HepG2 (cell line): ENCODE results near the gene KRI1. TPM values are rescaled to one million over a fixed set of nuclear protein-coding genes. Genes with fewer than 3 reads are reported as not detected.

Experiments used
- AGO2 ChIP-seq: fragments of 200-400 bp; formaldehyde crosslinking; optimal IDR thresholded peaks from 2 replicates; pipeline ENCODE3; 2017; ENCODE audit warnings: mild to moderate bottlenecking, low read depth, low read length, moderate library complexity
- BRD4 ChIP-seq: sonication (generic); formaldehyde crosslinking; IDR thresholded peaks from 2 replicates; pipeline ENCODE4 v1.4.0; 2020; ENCODE audit warnings: missing genetic modification reagents
- CCDC6 ChIP-seq: sonication (generic); formaldehyde crosslinking; IDR thresholded peaks from 2 replicates; pipeline ENCODE4 v1.8.1; 2022; ENCODE audit warnings: mild to moderate bottlenecking, missing genetic modification reagents, moderate library complexity
- FOXC1 ChIP-seq: sonication (generic); formaldehyde crosslinking; IDR thresholded peaks from 2 replicates; pipeline ENCODE4 v1.8.0; 2022; ENCODE audit warnings: mild to moderate bottlenecking, missing genetic modification reagents, borderline replicate concordance
- KMT2A ChIP-seq: sonication (generic); formaldehyde crosslinking; IDR thresholded peaks from 2 replicates; pipeline ENCODE4 v1.4.0; 2020; ENCODE audit warnings: missing genetic modification reagents
- MAFG ChIP-seq: sonication (generic); formaldehyde crosslinking; IDR thresholded peaks from 2 replicates; pipeline ENCODE4 v1.5.1; 2020; ENCODE audit warnings: mild to moderate bottlenecking, missing genetic modification reagents
- NBN ChIP-seq: fragments of 450-650 bp; conservative IDR thresholded peaks from 2 replicates; pipeline ENCODE4 v1.6.1; 2017
- NR2F1 ChIP-seq, 2 experiments: fragments of 450-650 bp in 1 of 2; formaldehyde crosslinking in 1 of 2; IDR thresholded peaks; 2 replicates each; pipeline versions ENCODE4 v1.5.0 to v1.6.1; 2016 to 2020; ENCODE audit warnings: mild to moderate bottlenecking in 1 of 2, missing compliant biosample characterization in 1 of 2, missing genetic modification reagents in 1 of 2, moderate library complexity in 1 of 2
- PHB2 ChIP-seq: fragments of 450-650 bp; IDR thresholded peaks from 2 replicates; pipeline ENCODE4 v1.6.1; 2018; ENCODE audit not compliant: partially characterized antibody
- POLR2AphosphoS5 ChIP-seq: IDR thresholded peaks from 2 replicates; pipeline ENCODE4 v1.6.1; 2012; ENCODE audit warnings: low read depth, low read length
- RBFOX2 ChIP-seq: fragments of 200-400 bp; formaldehyde crosslinking; IDR thresholded peaks from 2 replicates; pipeline ENCODE4 v1.6.1; 2017; ENCODE audit warnings: low read depth, mild to moderate bottlenecking, low read length
- TBX3 ChIP-seq: fragments of 450-650 bp; IDR thresholded peaks from 2 replicates; pipeline ENCODE4 v1.6.1; 2017; ENCODE audit warnings: antibody characterized with exemption, mild to moderate bottlenecking, inconsistent platforms, borderline replicate concordance
- TCF7 ChIP-seq: sonication (generic); IDR thresholded peaks from 2 replicates; pipeline ENCODE4 v1.6.1; 2016; ENCODE audit warnings: antibody characterized with exemption, low read depth
- TP53 ChIP-seq: sonication (generic); formaldehyde crosslinking; conservative IDR thresholded peaks from 2 replicates; pipeline ENCODE4 v1.4.0; 2020; ENCODE audit warnings: missing genetic modification reagents
- ZC3H13 ChIP-seq: sonication (generic); formaldehyde crosslinking; IDR thresholded peaks from 2 replicates; pipeline ENCODE4 v1.8.1; 2023; ENCODE audit warnings: mild to moderate bottlenecking, missing genetic modification reagents, moderate library complexity
- ZNF547 ChIP-seq: sonication (generic); formaldehyde crosslinking; IDR thresholded peaks from 2 replicates; pipeline ENCODE4 v1.5.1; 2020; ENCODE audit warnings: mild to moderate bottlenecking, missing genetic modification reagents
- ZNF775 ChIP-seq: sonication (generic); formaldehyde crosslinking; IDR thresholded peaks from 2 replicates; pipeline ENCODE4 v1.4.0; 2020; ENCODE audit warnings: missing genetic modification reagents, mild to moderate bottlenecking, moderate library complexity, borderline replicate concordance
- polyA plus RNA-seq, 8 experiments: library from polyadenylated mRNA; depleted of rRNA in 3 of 8; stranded (reverse) in 7 of 8; unstranded in 1 of 8; fragments of >200 nt; fragmentation: Illumina TruSeq in 4 of 8; extraction: Trizol in 4 of 8; gene quantifications; 2 replicates each; pipeline versions ENCODE4 v1.2.1 to v1.2.3, GENCODE V29; 2011 to 2016; ENCODE audit warnings: low read depth in 4 of 8, missing spikeins in 1 of 8, mixed read lengths in 1 of 8; ENCODE audit not compliant: insufficient read depth in 1 of 8
- total RNA-seq, 5 experiments: library from RNA; depleted of rRNA; stranded (reverse); fragments of >200 nt; fragmentation: Illumina TruSeq; extraction: Trizol; gene quantifications; 2 replicates each; pipeline ENCODE4 v1.2.3, GENCODE V29; 2016; ENCODE audit warnings: low read depth in 1 of 5
- TF ChIP-seq, protein P1 (sequence below): IDR thresholded peaks from 2 replicates; pipeline ENCODE4 v1.6.1; 2012; ENCODE audit warnings: inconsistent platforms
- TF ChIP-seq, protein P2 (sequence below): sonication (generic); formaldehyde crosslinking; IDR thresholded peaks from 2 replicates; pipeline ENCODE4 v1.4.0; 2020; ENCODE audit warnings: missing genetic modification reagents
- TF ChIP-seq, protein P3 (sequence below): IDR thresholded peaks from 2 replicates; pipeline ENCODE4 v1.6.1; 2016; ENCODE audit warnings: missing biosample characterization, missing genetic modification reagents, low read depth
- TF ChIP-seq, protein P4 (sequence below): sonication (generic); formaldehyde crosslinking; IDR thresholded peaks from 2 replicates; pipeline ENCODE4 v1.9.0; 2022; ENCODE audit warnings: missing genetic modification reagents, mild to moderate bottlenecking, borderline replicate concordance
- TF ChIP-seq, protein P5 (sequence below): sonication (generic); formaldehyde crosslinking; IDR thresholded peaks from 2 replicates; pipeline ENCODE4 v1.4.0; 2020; ENCODE audit warnings: missing genetic modification reagents; ENCODE audit errors: not compliant biosample characterization
- TF ChIP-seq, protein P6 (sequence below): sonication (generic); formaldehyde crosslinking; IDR thresholded peaks from 2 replicates; pipeline ENCODE4 v1.8.0; 2023; ENCODE audit warnings: mild to moderate bottlenecking, missing genetic modification reagents

Gene KRI1
- total and polyA plus RNA-seq, 2 of the 13 experiments (the other 11 are each of a cell fraction or from before 2014, with no cell fraction given), result 9.1 to 11.7 TPM

DNA sequence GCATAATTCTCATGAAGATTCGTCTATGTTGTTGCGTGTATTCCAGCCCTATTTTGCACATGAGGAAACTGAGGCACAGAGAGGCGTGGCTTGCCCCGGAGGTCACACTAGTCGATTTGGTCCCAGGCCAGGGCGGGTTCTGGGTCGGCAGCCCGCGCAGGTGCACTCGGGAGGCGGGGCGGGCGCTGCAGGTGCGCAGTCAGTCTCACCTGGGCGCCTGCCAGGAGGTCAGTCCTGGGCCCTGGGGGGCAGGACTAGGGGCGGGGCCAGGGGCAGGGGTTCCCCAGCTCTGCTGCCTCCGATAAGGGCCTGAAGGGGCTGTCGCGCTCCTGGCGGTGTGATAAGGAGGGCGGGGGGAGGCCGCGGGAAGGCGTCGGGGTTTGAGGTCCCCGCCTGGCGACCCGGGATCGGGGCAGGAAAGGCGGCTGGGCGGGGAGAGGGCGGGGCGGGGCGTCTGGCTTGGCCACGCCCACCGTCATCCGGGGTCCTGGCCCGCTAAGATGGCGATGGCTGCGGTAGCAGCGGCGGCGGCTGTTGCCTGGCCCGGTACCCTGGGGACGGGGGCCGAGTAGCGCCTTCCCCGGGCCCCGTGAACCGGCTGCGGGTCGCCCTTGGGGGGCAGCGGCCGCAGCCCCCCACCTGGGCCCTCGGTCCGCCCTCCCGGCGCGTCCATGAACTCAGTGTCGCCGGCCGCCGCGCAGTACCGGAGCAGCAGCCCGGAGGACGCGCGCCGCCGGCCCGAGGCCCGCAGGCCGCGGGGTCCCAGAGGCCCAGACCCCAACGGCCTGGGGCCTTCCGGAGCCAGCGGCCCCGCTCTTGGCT, 22.2 kb downstream of the KRI1 start, which contains the start of gene ATG4D (continued):
- peak; percentile 60; the same call in 1 of the 2 replicates for TF ChIP-seq ZC3H13 (CRISPR knock-in tag)
- TF ChIP-seq, protein P1, sequence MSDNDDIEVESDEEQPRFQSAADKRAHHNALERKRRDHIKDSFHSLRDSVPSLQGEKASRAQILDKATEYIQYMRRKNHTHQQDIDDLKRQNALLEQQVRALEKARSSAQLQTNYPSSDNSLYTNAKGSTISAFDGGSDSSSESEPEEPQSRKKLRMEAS, result peak; percentile 7; the same call in 1 of the 2 replicates
- no peak for TF ChIP-seq MAFG
- TF ChIP-seq ZNF547, result no peak; the same call in 1 of the 2 replicates
- TF ChIP-seq, protein P2, sequence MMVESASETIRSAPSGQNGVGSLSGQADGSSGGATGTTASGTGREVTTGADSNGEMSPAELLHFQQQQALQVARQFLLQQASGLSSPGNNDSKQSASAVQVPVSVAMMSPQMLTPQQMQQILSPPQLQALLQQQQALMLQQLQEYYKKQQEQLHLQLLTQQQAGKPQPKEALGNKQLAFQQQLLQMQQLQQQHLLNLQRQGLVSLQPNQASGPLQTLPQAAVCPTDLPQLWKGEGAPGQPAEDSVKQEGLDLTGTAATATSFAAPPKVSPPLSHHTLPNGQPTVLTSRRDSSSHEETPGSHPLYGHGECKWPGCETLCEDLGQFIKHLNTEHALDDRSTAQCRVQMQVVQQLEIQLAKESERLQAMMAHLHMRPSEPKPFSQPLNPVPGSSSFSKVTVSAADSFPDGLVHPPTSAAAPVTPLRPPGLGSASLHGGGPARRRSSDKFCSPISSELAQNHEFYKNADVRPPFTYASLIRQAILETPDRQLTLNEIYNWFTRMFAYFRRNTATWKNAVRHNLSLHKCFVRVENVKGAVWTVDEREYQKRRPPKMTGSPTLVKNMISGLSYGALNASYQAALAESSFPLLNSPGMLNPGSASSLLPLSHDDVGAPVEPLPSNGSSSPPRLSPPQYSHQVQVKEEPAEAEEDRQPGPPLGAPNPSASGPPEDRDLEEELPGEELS (CRISPR knock-in tag), result no peak
- TF ChIP-seq, protein P3, sequence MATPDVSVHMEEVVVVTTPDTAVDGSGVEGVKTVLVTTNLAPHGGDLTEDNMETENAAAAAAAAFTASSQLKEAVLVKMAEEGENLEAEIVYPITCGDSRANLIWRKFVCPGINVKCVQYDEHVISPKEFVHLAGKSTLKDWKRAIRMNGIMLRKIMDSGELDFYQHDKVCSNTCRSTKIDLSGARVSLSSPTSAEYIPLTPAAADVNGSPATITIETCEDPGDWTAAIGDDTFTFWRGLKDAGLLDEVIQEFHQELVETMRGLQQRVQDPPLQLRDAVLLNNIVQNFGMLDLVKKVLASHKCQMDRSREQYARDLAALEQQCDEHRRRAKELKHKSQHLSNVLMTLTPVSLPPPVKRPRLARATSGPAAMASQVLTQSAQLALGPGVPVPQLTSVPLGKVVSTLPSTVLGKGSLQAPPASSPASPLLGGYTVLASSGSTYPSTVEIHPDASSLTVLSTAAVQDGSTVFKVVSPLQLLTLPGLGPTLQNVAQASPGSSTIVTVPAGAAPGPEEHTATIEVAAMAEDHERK (CRISPR knock-in tag), result no peak
- TF ChIP-seq RBFOX2, result peak; percentile 83
- no peak for TF ChIP-seq NBN
- no peak for TF ChIP-seq ZNF775
- TF ChIP-seq NR2F1 (CRISPR knock-in tag; IDR thresholded peaks at IDR 0.05), result no peak
- 0 out of 2 replicates have a peak, but pooled peaks have one; percentile 34 for TF ChIP-seq FOXC1 (CRISPR knock-in tag)
- no peak for TF ChIP-seq TBX3
- TF ChIP-seq, protein P4, sequence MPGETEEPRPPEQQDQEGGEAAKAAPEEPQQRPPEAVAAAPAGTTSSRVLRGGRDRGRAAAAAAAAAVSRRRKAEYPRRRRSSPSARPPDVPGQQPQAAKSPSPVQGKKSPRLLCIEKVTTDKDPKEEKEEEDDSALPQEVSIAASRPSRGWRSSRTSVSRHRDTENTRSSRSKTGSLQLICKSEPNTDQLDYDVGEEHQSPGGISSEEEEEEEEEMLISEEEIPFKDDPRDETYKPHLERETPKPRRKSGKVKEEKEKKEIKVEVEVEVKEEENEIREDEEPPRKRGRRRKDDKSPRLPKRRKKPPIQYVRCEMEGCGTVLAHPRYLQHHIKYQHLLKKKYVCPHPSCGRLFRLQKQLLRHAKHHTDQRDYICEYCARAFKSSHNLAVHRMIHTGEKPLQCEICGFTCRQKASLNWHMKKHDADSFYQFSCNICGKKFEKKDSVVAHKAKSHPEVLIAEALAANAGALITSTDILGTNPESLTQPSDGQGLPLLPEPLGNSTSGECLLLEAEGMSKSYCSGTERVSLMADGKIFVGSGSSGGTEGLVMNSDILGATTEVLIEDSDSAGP (CRISPR knock-in tag), result no peak
- TF ChIP-seq KMT2A (CRISPR knock-in tag), result no peak
- TF ChIP-seq AGO2, result peak; percentile 64
- TF ChIP-seq, protein P5, sequence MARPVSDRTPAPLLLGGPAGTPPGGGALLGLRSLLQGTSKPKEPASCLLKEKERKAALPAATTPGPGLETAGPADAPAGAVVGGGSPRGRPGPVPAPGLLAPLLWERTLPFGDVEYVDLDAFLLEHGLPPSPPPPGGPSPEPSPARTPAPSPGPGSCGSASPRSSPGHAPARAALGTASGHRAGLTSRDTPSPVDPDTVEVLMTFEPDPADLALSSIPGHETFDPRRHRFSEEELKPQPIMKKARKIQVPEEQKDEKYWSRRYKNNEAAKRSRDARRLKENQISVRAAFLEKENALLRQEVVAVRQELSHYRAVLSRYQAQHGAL (CRISPR knock-in tag), result no peak
- TF ChIP-seq BRD4, result no peak
- TF ChIP-seq TCF7, result no peak
- no peak for TF ChIP-seq PHB2
- peak; percentile 59 for TF ChIP-seq POLR2AphosphoS5
- TF ChIP-seq, protein P6, sequence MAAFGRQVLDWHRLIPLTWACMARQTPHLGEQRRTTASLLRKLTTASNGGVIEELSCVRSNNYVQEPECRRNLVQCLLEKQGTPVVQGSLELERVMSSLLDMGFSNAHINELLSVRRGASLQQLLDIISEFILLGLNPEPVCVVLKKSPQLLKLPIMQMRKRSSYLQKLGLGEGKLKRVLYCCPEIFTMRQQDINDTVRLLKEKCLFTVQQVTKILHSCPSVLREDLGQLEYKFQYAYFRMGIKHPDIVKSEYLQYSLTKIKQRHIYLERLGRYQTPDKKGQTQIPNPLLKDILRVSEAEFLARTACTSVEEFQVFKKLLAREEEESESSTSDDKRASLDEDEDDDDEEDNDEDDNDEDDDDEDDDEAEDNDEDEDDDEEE, result no peak
- 0 out of 2 replicates have a peak, but pooled peaks have one; percentile 49 for TF ChIP-seq CCDC6
- no peak for TF ChIP-seq TP53 (CRISPR knock-in tag)
